Hindlimb muscle (tissue), 1 donor: Measurements from ENCODE around the gene TMEM80. TPM values are rescaled to one million over a fixed set of nuclear protein-coding genes. Genes with fewer than 3 reads are reported as not detected.
A peak's percentile ranks its signal among the peaks of the same experiment; 100 is the strongest.
"Not testable (repeated sequence)": the region's sequence is repeated elsewhere in the genome, so short reads cannot be mapped to it uniquely, and the experiment has no call there.

Experiments used
- DNase-seq: peaks from one replicate; pipeline ENCODE4 v3.0.0-alpha.2; 2013
- polyA plus RNA-seq: library from polyadenylated mRNA; unstranded; fragments of 120-200 nt; gene quantifications from one replicate; pipeline ENCODE4 v1.2.1, GENCODE V29; 2013; ENCODE audit not compliant: insufficient read length

Gene TMEM80
- polyA plus RNA-seq, 1 donor = 21.0 TPM

GRCh38 chr11:721741-722345 is 26.2 kb downstream of the TMEM80 start:
- DNase-seq = no peak

GRCh38 chr11:722346-722811 is 26.8 kb downstream of the TMEM80 start:
- DNase-seq = no peak

GRCh38 chr11:723120-723883 is 27.7 kb downstream of the TMEM80 start:
- peak; percentile 63 for DNase-seq

- DNase-seq = no peak
Observed at GRCh38 chr11:724049-724777, 28.6 kb downstream of the TMEM80 start.

GRCh38 chr11:724778-725386 is 29.3 kb downstream of the TMEM80 start:
- DNase-seq = no peak

- DNase-seq = no peak
Observed at GRCh38 chr11:725624-726202, 30.1 kb downstream of the TMEM80 start.

GRCh38 chr11:726278-727220 is 30.9 kb downstream of the TMEM80 start:
- no peak for DNase-seq

GRCh38 chr11:727281-727701 is 31.7 kb downstream of the TMEM80 start:
- no peak for DNase-seq

- peak; percentile 61 for DNase-seq
Observed at GRCh38 chr11:727859-728748, 32.5 kb downstream of the TMEM80 start.

- DNase-seq = no peak
Observed at GRCh38 chr11:728901-729491, 33.4 kb downstream of the TMEM80 start.

- no peak for DNase-seq
Observed at GRCh38 chr11:729492-730074, 34.0 kb downstream of the TMEM80 start.

GRCh38 chr11:733072-733471 is 37.5 kb downstream of the TMEM80 start:
- no peak for DNase-seq

GRCh38 chr11:734541-734940 is 38.9 kb downstream of the TMEM80 start:
- DNase-seq = not testable (repeated sequence)

- DNase-seq = no peak
Observed at GRCh38 chr11:737366-737765, 41.8 kb downstream of the TMEM80 start.

- DNase-seq = not testable (repeated sequence)
Observed at GRCh38 chr11:737899-738298, 42.3 kb downstream of the TMEM80 start.

GRCh38 chr11:742156-742546 is 46.5 kb downstream of the TMEM80 start:
- no peak for DNase-seq

GRCh38 chr11:742571-743201 is 47.1 kb downstream of the TMEM80 start:
- no peak for DNase-seq

GRCh38 chr11:745428-745827 is 49.8 kb downstream of the TMEM80 start:
- no peak for DNase-seq
